Measurements from ENCODE around the gene CLRN3. TPM values are rescaled to one million over a fixed set of nuclear protein-coding genes. Genes with fewer than 3 reads are reported as not detected.

Gene CLRN3
- total and polyA plus RNA-seq, 2 of the 8 experiments (the other 6 are each of a cell fraction or from before 2014, with no cell fraction given): not detected

DNA sequence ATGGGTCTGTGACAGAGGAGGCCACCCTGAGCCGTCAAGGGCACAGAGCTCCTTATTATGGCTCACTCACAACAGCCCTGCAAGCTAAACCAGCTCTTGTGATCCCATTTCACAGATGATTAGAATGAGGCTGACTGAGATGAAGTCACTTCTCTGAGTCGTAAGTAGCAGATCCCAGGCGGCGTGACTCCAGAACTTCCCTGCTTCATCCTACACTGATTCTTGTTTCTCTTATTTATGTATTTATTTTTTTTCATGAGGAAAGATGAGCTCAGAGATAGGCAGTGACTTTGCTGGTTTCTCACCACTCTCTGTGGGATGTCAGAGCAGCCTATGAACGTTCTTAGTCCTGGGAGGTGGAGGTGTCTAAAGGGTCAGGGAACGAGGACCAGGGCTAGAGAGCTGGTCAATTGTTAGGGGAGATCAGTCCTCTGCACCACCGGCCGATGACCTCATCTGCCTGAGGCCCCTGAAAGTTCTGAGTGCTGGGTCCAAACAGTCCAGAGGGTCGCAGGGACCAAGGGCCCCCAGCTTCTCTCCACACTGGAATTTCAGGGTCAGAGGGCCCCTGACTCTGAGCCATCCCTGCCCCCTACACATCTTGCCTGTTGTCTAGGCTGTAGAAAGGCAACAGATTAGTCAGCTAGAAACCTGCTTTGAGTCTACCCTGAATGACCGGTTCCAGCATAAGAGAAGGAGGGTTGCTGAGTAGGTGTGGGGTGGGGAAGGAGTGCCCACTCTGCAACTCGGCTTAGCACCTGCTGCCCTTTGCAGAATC, 17.9 kb downstream of the CLRN3 start:
- H3K4me3 ChIP-seq (ENCODE audit: extremely low read depth in 1 of 4, insufficient read depth in 2 of 4, low read depth in 3 of 4, low read length in 4 of 4): no peak overlapping the region
- no peaks in the 10 kb centered on the region for H3K4me1 ChIP-seq (replicated peaks in 1 of 4; ENCODE audit: control insufficient read depth in 3 of 4, insufficient read depth in 4 of 4, low read length in 3 of 4)
- H3K27ac ChIP-seq (ENCODE audit: low read depth, low read length): no peak overlapping the region
- H3K9ac ChIP-seq (replicated peaks in 1 of 4; ENCODE audit: extremely low read depth in 1 of 4, low read depth in 3 of 4, low read length in 3 of 4): no peak overlapping the region
- no peak for FAIRE-seq
- H3K79me2 ChIP-seq (ENCODE audit: control insufficient read depth in 1 of 2, insufficient read depth in 2 of 2, low read length in 2 of 2): no peaks in the 10 kb centered on the region
- H3K36me3 ChIP-seq (ENCODE audit: control insufficient read depth in 2 of 4, insufficient read depth in 4 of 4, low read length in 3 of 4): no peaks in the 10 kb centered on the region
- H2BK5ac ChIP-seq (ENCODE audit: low read depth, low read length): no peak overlapping the region
- H2AFZ ChIP-seq (ENCODE audit: low read length): no peak overlapping the region
- no peak for TF ChIP-seq BCL11A (IDR thresholded peaks at IDR 0.05; ENCODE audit: low read depth in 2 of 2, low read length in 2 of 2)
- no peak for TF ChIP-seq FOSL1 (IDR thresholded peaks at IDR 0.05; ENCODE audit: insufficient read depth, low read depth, low read length)
- no peak for TF ChIP-seq BACH1 (IDR thresholded peaks at IDR 0.05; ENCODE audit: low read length)
- no peak for TF ChIP-seq NRF1 (IDR thresholded peaks at IDR 0.05; ENCODE audit: low read depth, low read length)
- TF ChIP-seq NANOG (IDR thresholded peaks at IDR 0.05; ENCODE audit: insufficient read depth, low read depth, low read length, poor library complexity, severe bottlenecking): no peak
- TF ChIP-seq TAF1 (IDR thresholded peaks at IDR 0.05; ENCODE audit: low read depth, low read length): no peak
- TF ChIP-seq SAP30 (IDR thresholded peaks at IDR 0.05; ENCODE audit: insufficient read depth, insufficient replicate concordance, low read length): no peak
- no peak for TF ChIP-seq SP4 (IDR thresholded peaks at IDR 0.05; ENCODE audit: low read length)
- no peak for TF ChIP-seq MAFK (IDR thresholded peaks at IDR 0.05; ENCODE audit: low read depth, low read length)
- TF ChIP-seq CHD1 (IDR thresholded peaks at IDR 0.05; ENCODE audit: low read depth, low read length): no peak
- TF ChIP-seq, protein P1, sequence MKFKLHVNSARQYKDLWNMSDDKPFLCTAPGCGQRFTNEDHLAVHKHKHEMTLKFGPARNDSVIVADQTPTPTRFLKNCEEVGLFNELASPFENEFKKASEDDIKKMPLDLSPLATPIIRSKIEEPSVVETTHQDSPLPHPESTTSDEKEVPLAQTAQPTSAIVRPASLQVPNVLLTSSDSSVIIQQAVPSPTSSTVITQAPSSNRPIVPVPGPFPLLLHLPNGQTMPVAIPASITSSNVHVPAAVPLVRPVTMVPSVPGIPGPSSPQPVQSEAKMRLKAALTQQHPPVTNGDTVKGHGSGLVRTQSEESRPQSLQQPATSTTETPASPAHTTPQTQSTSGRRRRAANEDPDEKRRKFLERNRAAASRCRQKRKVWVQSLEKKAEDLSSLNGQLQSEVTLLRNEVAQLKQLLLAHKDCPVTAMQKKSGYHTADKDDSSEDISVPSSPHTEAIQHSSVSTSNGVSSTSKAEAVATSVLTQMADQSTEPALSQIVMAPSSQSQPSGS (IDR thresholded peaks at IDR 0.05; ENCODE audit: low read length): no peak
- no peak overlapping the region for H3K14ac ChIP-seq (ENCODE audit: insufficient read length)
- H4K91ac ChIP-seq (replicated peaks; ENCODE audit: insufficient read length, low read length): no peak overlapping the region
- no peaks in the 10 kb centered on the region; a peak in 1 of 7 replicates for H3K27me3 ChIP-seq (replicated peaks in 1 of 4; ENCODE audit: control insufficient read depth in 3 of 4, extremely low read depth in 1 of 4, insufficient read depth in 3 of 4, low read length in 3 of 4)
- no peak overlapping the region for H4K8ac ChIP-seq (ENCODE audit: extremely low read depth, insufficient read depth, low read length)
- H3K56ac ChIP-seq (replicated peaks; ENCODE audit: insufficient read length, low read depth, low read length): no peak overlapping the region
- H3K9me3 ChIP-seq (ENCODE audit: insufficient read depth in 2 of 2, low read depth in 1 of 2, low read length in 1 of 2): no peaks in the 10 kb centered on the region
- 90% methylated on average over 11 of the region's 11 CpGs; no CpG with 5 or more reads in 1 of the 2 experiments for WGBS, 2 experiments (ENCODE audit: extremely low coverage in 1 of 2, insufficient coverage in 1 of 2, insufficient read length in 1 of 2, insufficient replicate concordance in 2 of 2, low coverage in 1 of 2, low lambda C conversion rate in 2 of 2, missing lambda C conversion rate in 1 of 2)
- no peak overlapping the region for H3K23ac ChIP-seq (ENCODE audit: insufficient read length)
- no peaks in the 10 kb centered on the region for H3K23me2 ChIP-seq (ENCODE audit: low read depth, low read length)
- no peak overlapping the region for H2BK20ac ChIP-seq (ENCODE audit: low read length)
- no peak overlapping the region for H3K4me2 ChIP-seq (ENCODE audit: insufficient read depth in 1 of 2, low read depth in 2 of 2, low read length in 2 of 2)
- H3K79me1 ChIP-seq (ENCODE audit: low read depth, low read length): no peaks in the 10 kb centered on the region
- POLR2A ChIA-PET (ENCODE audit: partially characterized antibody): no interaction called here
- H2BK15ac ChIP-seq (ENCODE audit: low read length): no peak overlapping the region
- no peak overlapping the region for H3K18ac ChIP-seq (ENCODE audit: extremely low read depth, low read length)
- H2AK5ac ChIP-seq (ENCODE audit: low read depth, low read length): no peak overlapping the region
- no peak overlapping the region for H4K5ac ChIP-seq (ENCODE audit: insufficient read length, low read depth, low read length)
- H2BK12ac ChIP-seq (ENCODE audit: low read depth, low read length): no peak overlapping the region
- DNase-seq (ENCODE audit: low read depth in 1 of 2, low spot score in 2 of 2): no peak
- H2BK120ac ChIP-seq (replicated peaks; ENCODE audit: low read depth, low read length): no peak overlapping the region
- no peaks in the 10 kb centered on the region for H4K20me1 ChIP-seq (replicated peaks in 1 of 2; ENCODE audit: control insufficient read depth in 1 of 2, insufficient read depth in 2 of 2, low read length in 2 of 2)
- CTCF ChIA-PET (ENCODE audit: partially characterized antibody): interaction anchor here (0.7 to 2.5 kb wide), 8 partner anchors 19 to 195 kb away, joined by 3 to 12 read pairs (median 4); no protein-coding TSS in a partner anchor
- no peak overlapping the region for H3K4ac ChIP-seq (replicated peaks; ENCODE audit: insufficient read length, low read depth, low read length)

Measured in H1 (cell line).